Caco-2 (cell line): Measurements from ENCODE around the gene SPP2. TPM values are rescaled to one million over a fixed set of nuclear protein-coding genes. Genes with fewer than 3 reads are reported as not detected.

ENCODE experiments used
- BruUV-seq: library from RNA; stranded (reverse); fragments of 400-500 nt; replicated peaks from 2 replicates; lab custom pipeline; 2021; lab: Mats Ljungman, UMichigan
- CTCF ChIA-PET: fragments of 300-600 bp; sonication (Branson Sonifier 250); formaldehyde crosslinking; loops from one replicate; lab custom pipeline; 2022; ENCODE audit warnings: antibody characterized with exemption; lab: Charles Lee
- POLR2A ChIA-PET: fragments of 300-600 bp; sonication (Branson Sonifier 250); formaldehyde crosslinking; loops from one replicate; lab custom pipeline; 2022; ENCODE audit warnings: antibody characterized with exemption; lab: Charles Lee
- DNase-seq, 2 experiments: peaks; one replicate each; pipeline versions ENCODE4 v3.0.0 to v3.0.0-alpha.2; 2020 to 2022
- H3K27me3 ChIP-seq: replicated peaks from 2 replicates; pipeline ENCODE4 v1.6.0; 2011; ENCODE audit warnings: low read length; ENCODE audit not compliant: control insufficient read depth, insufficient read depth
- H3K36me3 ChIP-seq: 2 replicates; pipeline ENCODE4 v1.5.1; 2011; ENCODE audit warnings: low read length; ENCODE audit not compliant: control insufficient read depth, insufficient read depth
- H3K4me1 ChIP-seq: fragments of 250-450 bp; sonication (Bioruptor Pico); 2 replicates; pipeline ENCODE4 v1.5.1; 2020; ENCODE audit warnings: mild to moderate bottlenecking
- H3K4me3 ChIP-seq: 2 replicates; pipeline ENCODE4 v1.5.1; 2011; ENCODE audit warnings: low read depth, mild to moderate bottlenecking, control low read depth, low read length
- H3K9me3 ChIP-seq: fragments of 250-450 bp; sonication (Bioruptor Pico); 2 replicates; pipeline ENCODE4 v1.5.1; 2020; ENCODE audit warnings: mild to moderate bottlenecking, moderate library complexity
- H3K27ac Mint-ChIP-seq: one replicate; pipeline ENCODE4 v1.8.0; 2022; ENCODE audit warnings: mixed read lengths; ENCODE audit not compliant: unreplicated experiment
- H3K27me3 Mint-ChIP-seq: one replicate; pipeline ENCODE4 v1.8.0; 2022; ENCODE audit warnings: mixed read lengths; ENCODE audit not compliant: insufficient read depth, unreplicated experiment
- H3K36me3 Mint-ChIP-seq: one replicate; pipeline ENCODE4 v1.8.0; 2022; ENCODE audit warnings: mild to moderate bottlenecking, mixed read lengths; ENCODE audit not compliant: insufficient read depth, unreplicated experiment
- H3K4me1 Mint-ChIP-seq: one replicate; pipeline ENCODE4 v1.8.0; 2022; ENCODE audit warnings: low read depth, mixed read lengths; ENCODE audit not compliant: unreplicated experiment
- H3K4me3 Mint-ChIP-seq: one replicate; pipeline ENCODE4 v1.8.0; 2022; ENCODE audit warnings: mild to moderate bottlenecking, moderate library complexity, mixed read lengths; ENCODE audit not compliant: unreplicated experiment
- H3K9me3 Mint-ChIP-seq: one replicate; pipeline ENCODE4 v1.8.0; 2022; ENCODE audit warnings: mixed read lengths; ENCODE audit not compliant: unreplicated experiment
- CTCF ChIP-seq, 2 experiments: fragments of 200-600 bp in 1 of 2; IDR thresholded peaks; 1 replicate in 1 of 2; 2 replicates in 1 of 2; pipeline versions ENCODE4 v1.5.1 to v1.8.0; 2011 to 2022; ENCODE audit warnings: antibody characterized with exemption in 1 of 2, control low read depth in 1 of 2, inconsistent platforms in 1 of 2, low read depth in 1 of 2, low read length in 1 of 2, mild to moderate bottlenecking in 1 of 2, moderate library complexity in 1 of 2; ENCODE audit not compliant: insufficient read depth in 1 of 2, severe bottlenecking in 1 of 2, unreplicated experiment in 1 of 2
- intact Hi-C: fragments of 100-400 bp; cut with micrococcal nuclease; formaldehyde crosslinking; loops from one replicate; pipeline ENCODE4 v1.10.0; 2022; ENCODE audit not compliant: unreplicated experiment
- total RNA-seq: library from RNA; stranded (reverse); gene quantifications from 2 replicates; pipeline ENCODE4 v1.2.3, GENCODE V29; 2022

SPP2 gene
- total RNA-seq, 1 experiment from 2014 or later: not detected

- no peaks in the 10 kb centered on the region for H3K4me1 ChIP-seq
- no peaks in the 10 kb centered on the region for H3K36me3 Mint-ChIP-seq
- no peaks in the 10 kb centered on the region for H3K9me3 ChIP-seq
- no peak overlapping the region for H3K4me3 ChIP-seq
- no peak for TF ChIP-seq CTCF (IDR thresholded peaks at IDR 0.05; ENCODE audit: insufficient read depth in 1 of 2, low read depth in 1 of 2, low read length in 1 of 2, severe bottlenecking in 1 of 2, unreplicated experiment in 1 of 2)
- H3K27me3 ChIP-seq: no peaks in the 10 kb centered on the region; the same call in 1 of the 2 replicates
- POLR2A ChIA-PET: no interaction called here
- no peak overlapping the region for H3K27ac Mint-ChIP-seq
- no peak overlapping the region for H3K4me3 Mint-ChIP-seq
- no peak for DNase-seq
- H3K9me3 Mint-ChIP-seq: no peaks in the 10 kb centered on the region
- CTCF ChIA-PET: no interaction called here
- intact Hi-C loops: no loop called here
- H3K36me3 ChIP-seq: no peaks in the 10 kb centered on the region
- BruUV-seq: no TSS peak
- peaks cover 8% of the 10 kb centered on the region for H3K27me3 Mint-ChIP-seq
- no peaks in the 10 kb centered on the region for H3K4me1 Mint-ChIP-seq
These were observed 36.1 kb upstream of the SPP2 start for GRCh38 chr2:234014427-234014826.

- no peaks in the 10 kb centered on the region for H3K9me3 Mint-ChIP-seq
- no peak overlapping the region for H3K27ac Mint-ChIP-seq
- H3K4me1 Mint-ChIP-seq: no peaks in the 10 kb centered on the region
- H3K27me3 Mint-ChIP-seq: peaks cover 7% of the 10 kb centered on the region
- no peak overlapping the region for H3K4me3 Mint-ChIP-seq
- CTCF ChIA-PET: no interaction called here
- H3K9me3 ChIP-seq: no peaks in the 10 kb centered on the region
- POLR2A ChIA-PET: no interaction called here
- H3K27me3 ChIP-seq: no peaks in the 10 kb centered on the region; the same call in 1 of the 2 replicates
- no peak overlapping the region for H3K4me3 ChIP-seq
- no peaks in the 10 kb centered on the region for H3K4me1 ChIP-seq
- intact Hi-C loops: no loop called here
- TF ChIP-seq CTCF (IDR thresholded peaks at IDR 0.05; ENCODE audit: insufficient read depth in 1 of 2, low read depth in 1 of 2, low read length in 1 of 2, severe bottlenecking in 1 of 2, unreplicated experiment in 1 of 2): no peak
- no peaks in the 10 kb centered on the region for H3K36me3 ChIP-seq
- BruUV-seq: no TSS peak
- DNase-seq: no peak
- no peaks in the 10 kb centered on the region for H3K36me3 Mint-ChIP-seq
These were observed 34.6 kb upstream of the SPP2 start for GRCh38 chr2:234015861-234016260.

GRCh38 chr2:234019896-234020295, 30.6 kb upstream of the SPP2 start:
- Histone ChIP-seq H3K36me3 (no peaks in the 10 kb centered on the region), H3K9me3 (no peaks in the 10 kb centered on the region), H3K4me1 (no peaks in the 10 kb centered on the region), H3K27me3 (no peaks in the 10 kb centered on the region; the same call in 1 of the 2 replicates), H3K4me3 (no peak overlapping the region)
- POLR2A ChIA-PET: no interaction called here
- CTCF ChIA-PET: no interaction called here
- Mint-ChIP-seq H3K27me3 (peaks cover 5% of the 10 kb centered on the region), H3K27ac (no peak overlapping the region), H3K4me1 (no peaks in the 10 kb centered on the region), H3K36me3 (no peaks in the 10 kb centered on the region), H3K9me3 (no peaks in the 10 kb centered on the region), H3K4me3 (no peak overlapping the region)
- no peak for TF ChIP-seq CTCF (IDR thresholded peaks at IDR 0.05; ENCODE audit: insufficient read depth in 1 of 2, low read depth in 1 of 2, low read length in 1 of 2, severe bottlenecking in 1 of 2, unreplicated experiment in 1 of 2)
- BruUV-seq: no TSS peak
- intact Hi-C loops: no loop called here
- no peak for DNase-seq
